A549 (cell line): ENCODE results near the gene ENPP3. TPM values are rescaled to one million over a fixed set of nuclear protein-coding genes. Genes with fewer than 3 reads are reported as not detected.

Experiments used
- ATAC-seq, 2 experiments: fragments of 200-7000 bp in 1 of 2; fragments of >200 bp in 1 of 2; cut with Nextera tagmentation in 1 of 2; cut with Tn5 transposase in 1 of 2; 3 replicates each; pipeline versions ENCODE4 v1.8.0 to v1.9.1; 2018 to 2020; ENCODE audit warnings: mild to moderate bottlenecking in 1 of 2, moderate library complexity in 1 of 2
- CTCF ChIA-PET: fragments of 300-600 bp; sonication (Branson Sonifier 250); formaldehyde crosslinking; extraction: SDS; loops from one replicate; lab custom pipeline; 2021; ENCODE audit warnings: antibody characterized with exemption, inconsistent platforms; lab: Yijun Ruan, JAX
- POLR2A ChIA-PET: fragments of 350-600 bp; formaldehyde crosslinking; extraction: SDS; loops from one replicate; lab custom pipeline; 2021; ENCODE audit warnings: antibody characterized with exemption, inconsistent platforms; lab: Yijun Ruan, JAX
- DNase-seq, 2 experiments: peaks; one replicate each; pipeline versions ENCODE4 v3.0.0 to v3.0.0-alpha.2; 2011 to 2016; ENCODE audit warnings: low read depth in 1 of 2, low spot score in 1 of 2
- FAIRE-seq: peaks from 2 replicates; lab custom pipeline; 2011; peaks lifted over from hg19 to GRCh38; lab: Jason Lieb, UNC
- H3K27ac ChIP-seq, 2 experiments: fragments of >200 bp; sonication (Bioruptor Twin); formaldehyde crosslinking; 3 replicates each; pipeline ENCODE4 v1.5.1; 2016 to 2017
- H3K4me1 ChIP-seq: fragments of >200 bp; sonication (Bioruptor Twin); formaldehyde crosslinking; 3 replicates; pipeline ENCODE4 v1.6.1; 2016
- H3K4me2 ChIP-seq: fragments of >200 bp; sonication (Bioruptor Twin); formaldehyde crosslinking; 3 replicates; pipeline ENCODE4 v1.6.1; 2016
- H3K4me3 ChIP-seq: fragments of >200 bp; sonication (Bioruptor Twin); formaldehyde crosslinking; 3 replicates; pipeline ENCODE4 v1.5.1; 2016
- H3K9me3 ChIP-seq: fragments of >200 bp; sonication (Bioruptor Twin); formaldehyde crosslinking; 3 replicates; pipeline ENCODE4 v1.6.1; 2016
- BCL3 ChIP-seq: fragments of >200 bp; sonication (Bioruptor Twin); formaldehyde crosslinking; IDR thresholded peaks from 3 replicates; pipeline ENCODE4 v1.6.1; 2016
- CHD4 ChIP-seq: fragments of 200-600 bp; sonication (generic); IDR thresholded peaks from 2 replicates; pipeline ENCODE4 v1.6.1; 2016; ENCODE audit warnings: antibody characterized with exemption, mild to moderate bottlenecking, borderline replicate concordance
- CTCF ChIP-seq: fragments of >200 bp; sonication (Bioruptor Twin); formaldehyde crosslinking; IDR thresholded peaks from 3 replicates; pipeline ENCODE4 v1.5.1; 2016
- FOSB ChIP-seq: fragments of 250-450 bp; sonication (Bioruptor Pico); IDR thresholded peaks from 2 replicates; pipeline ENCODE4 v1.5.0; 2020; ENCODE audit warnings: mild to moderate bottlenecking, moderate library complexity
- FOSL2 ChIP-seq, 2 experiments: fragments of 450-650 bp in 1 of 2; fragments of >200 bp in 1 of 2; sonication (Bioruptor Twin) in 1 of 2; formaldehyde crosslinking; IDR thresholded peaks; 2 replicates each; pipeline versions ENCODE4 v1.5.0 to v1.6.1; 2016 to 2020; ENCODE audit warnings: mild to moderate bottlenecking in 1 of 2, moderate library complexity in 1 of 2
- FOXS1 ChIP-seq: fragments of 250-450 bp; sonication (Bioruptor Pico); IDR thresholded peaks from 2 replicates; pipeline ENCODE4 v1.5.0; 2020; ENCODE audit warnings: mild to moderate bottlenecking, moderate library complexity
- GATA3 ChIP-seq: IDR thresholded peaks from 2 replicates; pipeline ENCODE4 v1.6.1; 2012; ENCODE audit warnings: borderline replicate concordance
- HOXA7 ChIP-seq: fragments of 250-450 bp; sonication (Bioruptor Pico); IDR thresholded peaks from 2 replicates; pipeline ENCODE4 v1.5.0; 2020; ENCODE audit warnings: mild to moderate bottlenecking, moderate library complexity
- HOXB5 ChIP-seq: fragments of 250-450 bp; sonication (Bioruptor Pico); IDR thresholded peaks from 2 replicates; pipeline ENCODE4 v1.5.0; 2020; ENCODE audit warnings: mild to moderate bottlenecking, moderate library complexity
- JUN ChIP-seq, 2 experiments: fragments of >200 bp; sonication (Bioruptor Twin); formaldehyde crosslinking; IDR thresholded peaks; 2 replicates in 1 of 2; 3 replicates in 1 of 2; pipeline ENCODE4 v1.6.1; 2016 to 2017
- KDM5A ChIP-seq: fragments of 200-600 bp; sonication (generic); IDR thresholded peaks from 2 replicates; pipeline ENCODE4 v1.6.1; 2016; ENCODE audit warnings: antibody characterized with exemption, mild to moderate bottlenecking
- MAFK ChIP-seq: fragments of 450-650 bp; IDR thresholded peaks from 2 replicates; pipeline ENCODE4 v1.6.1; 2014; ENCODE audit not compliant: partially characterized antibody
- MYC ChIP-seq: IDR thresholded peaks from 2 replicates; pipeline ENCODE4 v1.6.1; 2012; ENCODE audit warnings: mild to moderate bottlenecking, inconsistent platforms, low read length, improper control_type of control experiment, borderline replicate concordance
- NFE2L2 ChIP-seq: fragments of 150-350 bp; conservative IDR thresholded peaks from 2 replicates; pipeline ENCODE4 v1.6.1; 2014; ENCODE audit warnings: low read length
- PBX3 ChIP-seq: IDR thresholded peaks from 2 replicates; pipeline ENCODE4 v1.6.1; 2012
- POLR2A ChIP-seq: IDR thresholded peaks from 2 replicates; pipeline ENCODE4 v1.6.1; 2012; ENCODE audit warnings: mild to moderate bottlenecking, low read length
- RAD21 ChIP-seq, 2 experiments: fragments of >200 bp in 1 of 2; sonication (Bioruptor Twin) in 1 of 2; formaldehyde crosslinking in 1 of 2; IDR thresholded peaks in 1 of 2; conservative IDR thresholded peaks in 1 of 2; 2 replicates in 1 of 2; 3 replicates in 1 of 2; pipeline ENCODE4 v1.6.1; 2012 to 2018; ENCODE audit warnings: inconsistent platforms in 1 of 2
- RCOR1 ChIP-seq: fragments of 150-350 bp; IDR thresholded peaks from 2 replicates; pipeline ENCODE4 v1.6.1; 2014; ENCODE audit warnings: antibody characterized with exemption, low read length, low read depth
- RNF2 ChIP-seq: fragments of 200-600 bp; sonication (generic); IDR thresholded peaks from 2 replicates; pipeline ENCODE4 v1.6.1; 2016; ENCODE audit warnings: low read depth, mild to moderate bottlenecking, antibody characterized with exemption, moderate library complexity, borderline replicate concordance
- TP53 ChIP-seq: fragments of 250-450 bp; sonication (Bioruptor Pico); IDR thresholded peaks from 2 replicates; pipeline ENCODE4 v1.5.0; 2021; ENCODE audit warnings: mild to moderate bottlenecking, moderate library complexity
- ZFP36 ChIP-seq: fragments of 450-650 bp; IDR thresholded peaks from 2 replicates; pipeline ENCODE4 v1.6.1; 2014; ENCODE audit warnings: borderline replicate concordance; ENCODE audit not compliant: partially characterized antibody
- ZNF302 ChIP-seq: fragments of 250-450 bp; sonication (Bioruptor Pico); IDR thresholded peaks from 2 replicates; pipeline ENCODE4 v1.9.0; 2021; ENCODE audit warnings: inconsistent platforms, mild to moderate bottlenecking, moderate library complexity
- ZSCAN20 ChIP-seq: fragments of 250-450 bp; sonication (Bioruptor Pico); IDR thresholded peaks from 2 replicates; pipeline ENCODE4 v1.8.0; 2022; ENCODE audit warnings: mild to moderate bottlenecking, moderate library complexity
- WGBS: methylation state at CpG from one replicate; pipeline ENCODE4 v1.1.6; 2017; ENCODE audit errors: missing lambda C conversion rate; 5-methylcytosine and 5-hydroxymethylcytosine counted together
- polyA plus RNA-seq, 4 experiments: library from polyadenylated mRNA; depleted of rRNA in 3 of 4; stranded (reverse); fragments of >200 nt; fragmentation: RNase III in 1 of 4; extraction: RNeasy Plus Mini Kit Qiagen cat#74134 plus additional on column Dnase treatment in 1 of 4; gene quantifications; 2 replicates in 3 of 4; 3 replicates in 1 of 4; pipeline ENCODE4 v1.2.3, GENCODE V29; 2011 to 2017
- TF ChIP-seq, protein P1 (sequence below): fragments of 200-600 bp; sonication (generic); IDR thresholded peaks from 2 replicates; pipeline ENCODE4 v1.6.1; 2016; ENCODE audit warnings: antibody characterized with exemption, mild to moderate bottlenecking, moderate library complexity

Gene ENPP3
- polyA plus RNA-seq, 2 of the 4 experiments (the other 2 are of a cell fraction): not detected

DNA sequence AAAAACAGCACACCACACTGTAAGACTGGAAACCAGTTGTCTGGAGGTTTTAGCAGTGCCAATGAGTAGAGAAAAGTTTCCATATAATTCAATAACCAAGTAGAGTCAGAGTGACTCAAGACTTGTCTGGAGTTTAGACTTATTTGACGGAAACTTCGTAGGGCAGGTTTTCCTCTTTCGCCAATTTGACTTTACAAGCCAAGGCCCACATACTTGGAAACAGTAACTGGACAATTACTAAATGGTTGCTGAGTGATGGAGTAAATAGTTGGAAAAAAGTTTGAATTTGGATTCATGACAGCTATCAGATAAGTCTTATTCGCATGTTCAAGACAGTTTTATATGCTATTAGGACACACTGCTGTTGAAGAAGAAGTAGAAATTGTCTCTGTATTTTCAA lies 121.8 kb downstream of the ENPP3 start:
- TF ChIP-seq CHD4: no peak
- TF ChIP-seq JUN (IDR thresholded peaks at IDR 0.05): no peak
- TF ChIP-seq RNF2: no peak
- TF ChIP-seq PBX3: no peak
- TF ChIP-seq TP53 (CRISPR knock-in tag): no peak
- no peak for TF ChIP-seq ZSCAN20 (CRISPR knock-in tag)
- TF ChIP-seq POLR2A: no peak
- no peak for TF ChIP-seq RCOR1
- TF ChIP-seq, all 56 proteins: peak for 0
- ATAC-seq (no peak), FAIRE-seq (no peak), DNase-seq (no peak)
- WGBS: 85% methylated on average over 4 of the region's 4 CpGs
- Histone ChIP-seq H3K4me1 (no peaks in the 10 kb centered on the region), H3K9me3 (no peaks in the 10 kb centered on the region), H3K27ac (no peak overlapping the region), H3K4me3 (no peak overlapping the region), H3K4me2 (no peak overlapping the region)
- POLR2A ChIA-PET: no interaction called here
- CTCF ChIA-PET: interaction anchor here (0.5 kb wide), 1 partner anchor 46 kb away, joined by 3 read pairs; no protein-coding TSS in a partner anchor

GRCh38 chr6:131761060-131761761 lies 124.1 kb downstream of the ENPP3 start:
- ChIA-PET POLR2A (no interaction called here), CTCF (no interaction called here)
- WGBS: 51% methylated on average over 6 of the region's 6 CpGs
- FAIRE-seq (no peak), DNase-seq (no peak), ATAC-seq (no peak)
- no peak overlapping the region for H3K4me3 ChIP-seq
- H3K27ac ChIP-seq: no peak overlapping the region
- H3K4me1 ChIP-seq: no peaks in the 10 kb centered on the region
- H3K9me3 ChIP-seq: no peaks in the 10 kb centered on the region
- H3K4me2 ChIP-seq: no peak overlapping the region
- no peak for TF ChIP-seq FOSL2 (IDR thresholded peaks at IDR 0.05)
- no peak for TF ChIP-seq FOSL2 (CRISPR knock-in tag; IDR thresholded peaks at IDR 0.05)
- TF ChIP-seq NFE2L2: no peak
- no peak for TF ChIP-seq FOSB (CRISPR knock-in tag)
- no peak for TF ChIP-seq KDM5A
- no peak for TF ChIP-seq CTCF
- no peak for TF ChIP-seq ZFP36
- TF ChIP-seq RAD21 (conservative IDR thresholded peaks at IDR 0.05 in 1 of 2, IDR thresholded peaks at IDR 0.05 in 1 of 2): no peak
- no peak for TF ChIP-seq MAFK
- TF ChIP-seq HOXB5: no peak
- TF ChIP-seq MYC: no peak
- TF ChIP-seq RNF2: no peak
- TF ChIP-seq FOXS1: no peak
- no peak for TF ChIP-seq ZNF302 (CRISPR knock-in tag)
- TF ChIP-seq BCL3: no peak
- no peak for TF ChIP-seq GATA3
- TF ChIP-seq, protein P1, sequence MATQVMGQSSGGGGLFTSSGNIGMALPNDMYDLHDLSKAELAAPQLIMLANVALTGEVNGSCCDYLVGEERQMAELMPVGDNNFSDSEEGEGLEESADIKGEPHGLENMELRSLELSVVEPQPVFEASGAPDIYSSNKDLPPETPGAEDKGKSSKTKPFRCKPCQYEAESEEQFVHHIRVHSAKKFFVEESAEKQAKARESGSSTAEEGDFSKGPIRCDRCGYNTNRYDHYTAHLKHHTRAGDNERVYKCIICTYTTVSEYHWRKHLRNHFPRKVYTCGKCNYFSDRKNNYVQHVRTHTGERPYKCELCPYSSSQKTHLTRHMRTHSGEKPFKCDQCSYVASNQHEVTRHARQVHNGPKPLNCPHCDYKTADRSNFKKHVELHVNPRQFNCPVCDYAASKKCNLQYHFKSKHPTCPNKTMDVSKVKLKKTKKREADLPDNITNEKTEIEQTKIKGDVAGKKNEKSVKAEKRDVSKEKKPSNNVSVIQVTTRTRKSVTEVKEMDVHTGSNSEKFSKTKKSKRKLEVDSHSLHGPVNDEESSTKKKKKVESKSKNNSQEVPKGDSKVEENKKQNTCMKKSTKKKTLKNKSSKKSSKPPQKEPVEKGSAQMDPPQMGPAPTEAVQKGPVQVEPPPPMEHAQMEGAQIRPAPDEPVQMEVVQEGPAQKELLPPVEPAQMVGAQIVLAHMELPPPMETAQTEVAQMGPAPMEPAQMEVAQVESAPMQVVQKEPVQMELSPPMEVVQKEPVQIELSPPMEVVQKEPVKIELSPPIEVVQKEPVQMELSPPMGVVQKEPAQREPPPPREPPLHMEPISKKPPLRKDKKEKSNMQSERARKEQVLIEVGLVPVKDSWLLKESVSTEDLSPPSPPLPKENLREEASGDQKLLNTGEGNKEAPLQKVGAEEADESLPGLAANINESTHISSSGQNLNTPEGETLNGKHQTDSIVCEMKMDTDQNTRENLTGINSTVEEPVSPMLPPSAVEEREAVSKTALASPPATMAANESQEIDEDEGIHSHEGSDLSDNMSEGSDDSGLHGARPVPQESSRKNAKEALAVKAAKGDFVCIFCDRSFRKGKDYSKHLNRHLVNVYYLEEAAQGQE: no peak
- no peak for TF ChIP-seq HOXA7 (CRISPR knock-in tag)
